SK-N-DZ (cell line): ENCODE data around the gene PDE3B. TPM values are rescaled to one million over a fixed set of nuclear protein-coding genes. Genes with fewer than 3 reads are reported as not detected.
"Not testable (repeated sequence)": the region's sequence is repeated elsewhere in the genome, so short reads cannot be mapped to it uniquely, and the experiment has no call there.

Experiments
- DNase-seq: peaks from one replicate; pipeline ENCODE4 v3.0.0-alpha.2; 2015; ENCODE audit warnings: low spot score
- polyA plus RNA-seq, 2 experiments: library from polyadenylated mRNA; depleted of rRNA; stranded (reverse); fragments of >200 nt; gene quantifications; 2 replicates each; pipeline ENCODE4 v1.2.3, GENCODE V29; 2014

The PDE3B gene
- 14.5 and 14.8 TPM in 2 replicates for polyA plus RNA-seq (2014; cell fraction: cytosol; rRNA removed)
- polyA plus RNA-seq (2014; cell fraction: nucleus; rRNA removed): 14.0 and 21.7 TPM in 2 replicates

DNA sequence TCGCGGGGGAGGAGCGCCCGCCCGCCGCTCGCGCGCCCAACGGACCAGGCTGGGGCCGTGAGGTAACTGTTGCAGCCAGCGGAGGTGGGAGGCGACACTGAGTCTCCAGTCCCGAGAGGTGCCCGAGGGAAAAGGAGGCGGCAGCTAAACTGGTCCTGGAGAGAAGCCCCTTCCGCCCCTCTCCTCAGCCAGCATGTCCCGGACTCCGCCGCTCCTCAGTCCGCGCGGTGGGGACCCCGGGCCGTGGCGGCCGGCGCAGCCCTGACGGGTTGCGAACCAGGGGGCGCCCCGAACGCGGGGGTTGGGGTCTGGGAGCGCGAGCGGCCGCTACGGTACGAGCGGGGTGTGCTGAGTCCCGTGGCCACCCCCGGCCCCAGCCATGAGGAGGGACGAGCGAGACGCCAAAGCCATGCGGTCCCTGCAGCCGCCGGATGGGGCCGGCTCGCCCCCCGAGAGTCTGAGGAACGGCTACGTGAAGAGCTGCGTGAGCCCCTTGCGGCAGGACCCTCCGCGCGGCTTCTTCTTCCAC lies at the start of gene PDE3B:
PDE3B (plus strand) TSS at position 108 of the 529 bp plus-strand sequence; CDS start at position 380, 272 bp downstream.
- DNase-seq: peak; percentile 91

DNA sequence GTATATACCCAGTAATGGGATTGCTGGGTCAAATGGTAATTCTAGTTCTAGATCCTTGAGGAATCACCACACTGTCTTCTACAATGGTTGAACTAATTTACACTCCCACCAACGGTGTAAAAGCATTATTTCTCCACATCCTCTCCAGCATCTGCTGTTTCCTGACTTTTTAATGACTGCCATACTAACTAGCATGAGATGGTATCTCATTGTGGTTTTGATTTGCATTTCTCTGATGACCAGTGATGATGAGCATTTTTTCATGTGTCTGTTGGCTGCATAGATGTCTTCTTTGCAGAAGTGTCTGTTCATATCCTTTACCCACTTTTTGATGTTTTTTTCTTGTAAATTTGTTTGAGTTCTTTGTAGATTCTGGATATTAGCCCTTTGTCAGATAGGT lies 48.3 kb upstream of the PDE3B start:
- not testable (repeated sequence) for DNase-seq

DNA sequence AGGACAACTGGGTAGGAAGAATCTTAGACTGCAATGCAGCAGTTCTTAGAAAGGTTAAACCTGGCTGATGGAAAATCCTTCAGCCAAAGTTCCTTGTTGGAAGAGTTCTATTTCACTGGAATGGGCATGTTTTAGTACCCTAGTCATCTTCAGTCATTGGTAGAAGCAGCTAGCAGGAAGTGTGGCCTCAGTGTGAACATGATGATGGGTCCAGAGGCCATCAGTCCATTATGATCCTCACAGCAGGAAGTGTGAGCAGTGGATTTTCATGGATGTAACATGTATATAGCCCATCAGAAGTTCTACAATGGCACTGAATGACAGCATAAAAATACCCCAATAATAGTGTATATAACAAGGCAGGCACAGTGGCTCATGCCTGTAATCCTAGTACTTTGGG lies 35.9 kb upstream of the PDE3B start:
- DNase-seq: no peak

DNA sequence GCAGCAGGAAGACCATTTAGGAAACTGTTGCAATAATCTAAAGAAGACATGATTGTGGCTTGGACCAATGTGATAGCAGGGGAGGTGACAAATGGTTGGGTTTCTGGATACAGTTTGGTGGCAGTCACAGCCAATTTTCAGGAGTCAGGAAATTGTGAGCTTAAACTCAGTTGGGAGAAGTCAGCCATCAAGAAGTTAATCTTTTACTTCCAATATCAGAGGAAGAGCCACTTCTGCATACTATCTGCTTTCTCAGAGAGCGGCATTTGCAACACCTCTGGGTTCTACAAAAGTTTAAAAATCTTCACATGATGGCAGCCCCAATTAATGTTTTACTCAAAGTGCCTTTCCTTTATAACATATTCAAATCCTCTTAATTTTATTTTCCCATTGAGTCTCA lies 33.7 kb upstream of the PDE3B start:
- no peak for DNase-seq

DNA sequence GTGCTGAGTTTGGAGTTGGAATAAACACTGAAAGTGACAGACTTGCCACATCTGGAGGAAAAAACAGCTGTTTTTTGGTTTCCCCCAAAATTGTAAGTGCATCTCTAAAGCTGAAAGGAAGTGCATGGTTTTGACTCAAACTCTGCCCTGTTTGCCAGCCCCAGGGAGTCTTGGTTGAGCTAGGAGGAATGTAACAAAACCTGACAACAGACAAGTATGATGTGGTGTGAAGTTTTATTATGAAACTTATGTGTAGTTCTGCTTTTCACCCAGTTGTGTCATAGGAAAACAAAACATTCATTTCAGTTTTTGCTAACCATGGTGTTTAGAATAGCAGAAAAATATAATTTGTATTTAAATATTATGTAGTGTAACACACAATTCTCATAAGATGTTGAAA lies 31.7 kb upstream of the PDE3B start:
- DNase-seq: no peak

DNA sequence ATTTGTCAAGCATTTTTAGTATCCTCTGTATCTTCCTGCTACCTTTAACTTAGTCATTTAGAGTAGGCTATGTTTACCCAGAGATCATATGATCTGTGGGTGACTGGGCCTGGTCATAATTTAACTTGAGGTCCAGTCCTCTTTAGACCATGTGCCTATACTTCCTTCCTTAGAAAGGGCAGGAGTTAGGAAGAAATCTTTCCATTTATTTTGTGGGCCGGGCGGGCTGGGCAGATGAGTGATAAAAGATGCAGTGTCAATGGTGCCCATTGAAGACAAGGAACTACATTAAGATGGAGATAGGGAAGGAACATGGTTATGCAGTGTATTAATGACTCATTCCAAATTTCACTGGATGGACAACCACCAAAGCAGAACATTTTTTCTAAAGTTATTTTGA lies 30.9 kb upstream of the PDE3B start:
- no peak for DNase-seq

DNA sequence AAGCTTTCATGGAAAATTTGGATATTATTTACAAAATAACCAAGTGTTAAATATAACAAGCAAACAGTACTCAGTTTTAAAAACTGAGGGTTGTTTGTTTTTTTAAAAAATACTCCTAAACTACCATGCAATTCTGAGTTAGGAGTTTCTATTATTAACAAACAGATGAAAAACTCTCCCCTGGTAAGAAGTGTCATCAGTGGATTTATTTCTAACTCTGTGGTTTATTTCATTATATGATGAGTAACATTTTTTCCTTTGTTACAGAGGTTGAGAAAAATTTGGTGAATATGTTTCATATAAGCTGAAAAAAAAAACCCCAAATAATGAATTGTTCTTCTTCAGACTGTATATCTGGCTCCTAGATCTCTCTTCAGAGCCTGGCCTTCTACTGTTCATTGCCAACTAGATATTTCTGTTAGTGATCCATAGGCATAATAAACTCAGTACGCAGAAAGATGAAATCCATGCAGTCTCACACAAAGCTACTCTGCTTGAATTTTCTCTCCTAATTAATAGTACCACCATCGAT lies 29.4 kb upstream of the PDE3B start:
- no peak for DNase-seq

DNA sequence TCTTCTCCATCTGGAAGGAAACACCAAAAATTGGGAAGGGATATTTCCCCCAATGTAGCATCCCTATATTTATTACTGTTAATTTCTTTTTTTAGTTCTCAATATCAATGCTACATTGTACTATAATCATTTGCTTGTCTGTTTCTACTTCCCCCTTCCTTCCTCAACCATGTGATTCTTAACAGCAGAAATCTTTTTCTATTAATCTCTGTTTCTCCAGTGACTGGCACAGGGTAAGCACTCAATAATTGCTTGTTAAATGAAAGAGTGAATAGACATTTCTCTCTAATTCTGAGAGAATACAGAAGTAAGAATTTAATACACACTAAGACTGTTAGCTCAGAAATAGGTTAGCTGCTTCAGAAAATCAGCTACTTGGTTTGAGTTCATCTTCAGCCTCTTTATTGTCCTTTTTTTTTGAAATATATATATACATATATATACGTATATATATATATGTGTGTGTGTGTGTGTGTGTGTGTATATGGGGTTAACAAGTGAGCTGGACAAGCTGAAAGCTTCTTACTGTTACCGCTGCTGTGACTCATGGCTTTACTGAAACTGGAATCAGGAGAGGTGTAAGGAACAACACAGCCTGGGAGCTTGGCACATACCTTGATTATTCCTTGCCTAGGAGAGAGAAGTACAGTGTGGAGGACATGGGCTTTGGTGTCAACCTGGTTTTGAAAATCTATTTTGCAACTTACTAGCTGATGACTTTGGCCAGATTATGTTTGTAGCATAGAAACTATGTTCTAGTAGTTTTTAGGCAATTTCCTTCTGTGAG lies 26.2 kb upstream of the PDE3B start:
- no peak for DNase-seq

DNA sequence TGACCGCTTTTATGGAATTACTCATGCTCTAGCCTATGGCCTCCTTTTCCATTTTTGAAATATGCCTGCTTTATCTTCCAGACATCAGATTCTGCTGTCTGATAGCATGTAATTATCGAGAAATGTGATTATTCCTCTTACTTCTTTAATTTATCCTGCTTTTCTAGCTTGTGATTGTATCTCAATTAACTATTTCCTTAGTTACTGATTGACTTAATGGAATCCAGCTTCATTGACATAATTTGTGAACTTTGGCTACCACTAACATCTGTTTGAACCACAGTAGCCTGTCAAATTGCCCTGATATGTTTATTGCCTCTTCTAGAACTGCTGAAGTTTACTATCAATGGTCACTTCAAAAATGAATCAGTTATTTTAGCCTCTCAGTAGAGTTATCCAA lies 25.5 kb upstream of the PDE3B start:
- no peak for DNase-seq

DNA sequence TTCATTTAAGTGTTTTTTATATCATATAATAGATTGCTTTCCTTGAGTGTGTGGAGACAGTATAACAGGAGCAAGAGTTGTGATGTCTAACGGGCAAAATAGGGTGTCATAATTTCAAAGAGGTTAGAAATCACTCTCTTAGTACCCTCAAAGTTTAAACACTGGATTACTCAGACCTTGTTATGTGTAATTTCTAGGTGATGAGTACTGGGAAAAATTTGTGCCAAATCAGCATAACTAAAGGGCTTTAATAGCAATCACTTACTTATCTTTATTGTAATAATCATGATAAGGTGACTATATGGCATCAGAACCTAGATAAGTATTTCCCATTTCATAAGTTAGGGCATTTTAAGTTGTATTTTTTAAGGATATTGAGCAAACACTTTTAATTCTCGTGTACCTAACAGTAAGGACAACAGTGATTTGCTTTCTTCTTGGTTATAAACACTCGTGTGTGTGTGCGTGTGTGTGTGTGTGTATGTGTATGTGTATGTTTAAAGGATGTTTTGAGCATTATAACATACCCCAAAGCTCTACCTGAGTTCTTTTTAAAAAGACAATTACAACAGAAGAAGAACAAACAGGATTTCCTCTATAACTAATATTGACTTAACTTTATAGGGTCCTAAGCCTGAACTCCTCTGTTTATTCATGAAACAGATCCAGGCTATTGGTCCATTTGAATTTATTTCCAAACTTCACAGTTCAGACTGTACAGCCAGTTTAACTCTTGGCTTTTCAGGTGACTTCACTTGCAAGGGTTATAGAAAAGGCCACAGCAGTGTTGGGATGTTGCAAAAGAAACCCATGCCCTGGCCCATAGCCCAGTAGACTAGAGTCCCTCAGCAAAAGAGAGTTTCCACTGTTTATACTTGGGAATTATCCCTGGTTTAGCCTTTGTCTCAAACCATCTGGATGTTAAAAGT lies 23.7 kb upstream of the PDE3B start:
- DNase-seq: no peak

DNA sequence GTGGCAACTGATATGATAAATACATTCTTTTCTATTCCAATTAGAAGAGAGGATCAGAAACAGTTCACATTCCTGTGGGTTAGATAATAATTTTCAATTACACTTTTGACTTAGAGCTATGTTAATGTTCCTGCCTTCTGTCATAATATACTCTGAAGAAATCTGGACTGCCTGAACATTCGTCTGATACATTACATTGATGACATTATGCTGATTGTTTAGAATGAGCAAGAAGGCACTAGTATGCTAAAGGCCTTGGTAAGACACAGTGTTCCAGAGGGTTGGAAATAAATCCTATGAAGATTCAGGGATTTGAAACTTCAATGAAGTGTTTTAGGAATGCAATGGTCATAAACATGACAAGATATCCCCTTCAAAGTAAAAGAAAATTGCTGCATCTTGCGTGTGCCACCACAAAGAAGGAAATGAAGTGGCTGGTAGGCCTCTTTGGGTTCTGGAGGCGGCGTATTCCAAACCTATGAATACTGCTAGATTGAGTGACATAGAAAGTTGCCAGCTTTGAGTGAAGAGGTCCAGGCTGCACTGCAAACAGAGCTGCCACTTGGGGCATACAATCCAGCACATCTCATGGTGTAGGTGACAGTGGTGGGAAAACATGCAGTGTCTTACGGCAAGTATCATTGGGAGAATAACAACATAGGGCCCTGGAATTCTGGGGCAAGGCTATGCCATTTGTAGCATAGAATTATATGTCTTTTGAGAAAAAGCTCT lies 21.2 kb upstream of the PDE3B start:
- DNase-seq: no peak

DNA sequence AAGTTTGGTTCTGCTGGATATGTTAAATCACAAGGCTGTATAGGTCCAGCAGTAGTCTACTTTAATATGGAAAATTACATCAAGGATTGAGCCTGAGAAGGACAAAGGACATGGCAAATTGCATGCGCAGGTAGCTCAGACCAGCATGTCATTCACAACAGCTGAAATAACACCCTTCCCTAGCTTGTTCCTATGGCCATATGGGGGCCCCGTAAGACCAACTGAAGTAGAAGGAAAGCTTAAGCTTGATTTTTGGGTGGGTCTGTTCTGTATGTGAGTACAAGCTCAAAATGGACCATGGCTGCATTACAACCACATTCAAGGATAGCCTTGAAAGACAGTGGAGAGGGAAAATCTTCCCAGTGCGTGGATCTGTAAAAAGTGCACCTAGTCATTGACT lies 20.6 kb upstream of the PDE3B start:
- no peak for DNase-seq

DNA sequence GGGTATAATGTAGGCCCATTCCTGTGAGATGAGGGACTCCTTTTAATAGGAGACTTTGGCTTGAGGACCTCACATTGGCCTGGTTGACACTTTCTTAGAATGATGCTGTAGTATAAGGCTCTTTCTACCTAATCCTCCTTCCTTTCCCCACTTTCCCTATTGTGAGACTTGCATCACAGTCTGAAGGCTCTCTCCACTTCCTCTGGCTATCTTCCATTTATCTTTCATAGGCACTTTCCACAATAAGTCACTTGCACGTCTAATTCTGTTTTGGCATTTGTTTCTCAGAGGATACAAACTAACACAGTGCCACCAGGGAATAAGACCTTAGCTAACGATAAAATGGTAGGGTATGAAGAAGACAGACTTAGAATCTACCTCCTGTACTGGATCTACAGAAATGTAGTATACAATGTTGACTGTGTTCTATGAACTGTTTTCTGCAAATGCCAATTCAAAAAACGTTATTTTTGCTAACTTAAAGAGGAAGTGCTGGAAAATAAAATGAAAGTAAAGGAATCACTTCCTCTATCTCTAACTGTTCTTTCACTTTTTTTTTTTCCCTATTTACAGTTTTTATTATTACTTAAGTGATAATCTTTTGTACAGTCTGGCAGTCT lies 17.9 kb upstream of the PDE3B start:
- no peak for DNase-seq

DNA sequence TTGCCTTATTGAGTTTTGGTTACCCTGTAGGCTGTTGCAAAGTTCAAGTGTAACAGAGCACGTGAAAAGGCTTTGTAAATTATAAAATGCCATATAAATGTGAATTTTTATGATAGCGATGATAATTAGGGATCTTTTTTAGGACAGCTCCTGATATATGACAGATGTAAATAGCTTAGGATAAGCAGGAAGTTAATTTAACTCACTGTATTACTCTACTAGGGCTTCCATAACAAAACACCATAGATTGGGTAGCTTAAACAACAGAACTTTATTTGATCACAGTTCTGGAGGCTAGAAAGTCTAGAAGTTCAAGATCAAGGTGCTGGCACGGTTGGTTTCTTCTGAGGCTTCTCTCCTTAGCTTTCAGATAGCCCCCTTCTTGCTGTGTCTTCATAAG lies 17.0 kb upstream of the PDE3B start:
- DNase-seq: no peak

DNA sequence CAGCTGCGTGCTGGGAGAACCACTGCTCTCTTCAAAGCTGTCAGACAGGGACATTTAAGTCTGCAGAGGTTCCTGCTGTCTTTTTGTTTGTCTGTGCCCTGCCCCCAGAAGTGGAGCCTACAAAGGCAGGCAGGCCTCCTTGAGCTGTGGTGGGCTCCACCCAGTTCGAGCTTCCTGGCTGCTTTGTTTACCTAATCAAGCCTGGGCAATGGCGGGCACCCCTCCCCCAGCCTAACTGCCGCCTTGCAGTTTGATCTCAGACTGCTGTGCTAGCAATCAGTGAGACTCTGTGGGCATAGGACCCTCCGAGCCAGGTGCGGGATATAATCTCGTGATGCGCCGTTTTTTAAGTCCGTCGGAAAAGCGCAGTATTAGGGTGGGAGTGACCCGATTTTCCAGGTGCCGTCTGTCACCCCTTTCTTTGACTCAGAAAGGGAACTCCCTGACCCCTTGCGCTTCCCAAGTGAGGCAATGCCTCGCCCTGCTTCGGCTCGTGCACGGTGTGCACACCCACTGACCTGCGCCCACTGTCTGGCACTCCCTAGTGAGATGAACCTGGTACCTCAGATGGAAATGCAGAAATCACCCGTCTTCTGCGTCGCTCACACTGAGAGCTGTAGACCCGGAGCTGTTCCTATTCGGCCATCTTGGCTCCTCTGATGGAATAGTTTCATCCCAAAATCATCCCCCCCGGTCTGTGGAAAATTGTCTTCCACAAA lies 9.9 kb upstream of the PDE3B start:
- not testable (repeated sequence) for DNase-seq

DNA sequence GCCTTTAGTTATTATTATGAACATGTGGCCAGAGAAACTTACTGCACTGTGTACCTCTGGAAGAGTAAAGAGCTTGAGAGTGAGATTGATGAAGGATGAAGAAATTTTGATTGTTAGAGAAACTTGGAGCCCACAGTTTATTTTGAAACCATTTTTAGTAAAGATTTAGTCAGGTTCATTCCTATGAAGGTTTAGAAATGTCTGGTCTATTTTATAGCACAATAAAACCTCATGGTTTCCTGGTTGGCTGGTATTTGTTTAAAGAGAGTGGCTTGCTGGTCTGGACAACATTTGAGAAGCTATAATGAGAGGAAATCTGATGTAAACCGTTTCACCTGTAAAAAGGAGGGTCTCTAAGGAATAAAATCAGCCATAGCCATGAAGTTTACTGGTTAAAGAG lies 8.8 kb upstream of the PDE3B start:
- DNase-seq: no peak

DNA sequence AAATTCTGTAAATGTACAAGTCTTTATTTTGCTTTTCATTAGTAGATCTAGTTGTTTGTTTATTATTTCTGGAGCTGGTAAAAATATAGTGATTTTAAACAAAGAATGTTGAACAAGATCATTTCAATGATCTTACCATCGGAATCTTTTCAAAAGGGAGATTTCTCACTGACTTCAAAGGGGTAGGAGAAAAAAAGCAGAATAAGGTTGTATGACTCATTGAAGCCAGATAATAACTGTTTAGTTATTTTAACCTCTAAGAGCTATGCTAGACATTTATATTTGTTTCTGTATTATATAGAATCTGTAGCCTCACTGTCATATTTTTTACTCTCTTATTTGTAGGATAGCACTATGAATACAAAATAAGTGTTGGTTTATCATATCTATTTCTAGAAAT lies 8.1 kb upstream of the PDE3B start:
- DNase-seq: no peak

DNA sequence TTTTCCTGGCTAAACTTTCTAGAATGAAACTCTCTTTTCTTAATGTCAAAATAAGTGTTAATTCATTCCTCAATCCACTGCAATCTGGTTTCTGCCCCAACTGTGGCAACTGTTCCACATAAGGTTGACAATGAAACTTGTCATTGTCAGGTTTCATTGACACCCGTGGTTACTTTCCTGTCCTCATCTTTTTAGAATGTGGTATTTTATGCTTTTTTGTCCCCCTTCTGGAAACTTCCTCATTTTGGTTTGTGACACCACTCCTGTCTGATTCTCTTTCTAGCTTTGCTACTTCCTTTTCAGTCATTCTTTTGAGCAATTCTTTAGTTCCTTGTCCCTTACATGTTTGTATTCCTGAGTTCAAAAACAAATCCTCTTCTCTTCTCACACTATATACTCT lies 7.5 kb upstream of the PDE3B start:
- DNase-seq: no peak

DNA sequence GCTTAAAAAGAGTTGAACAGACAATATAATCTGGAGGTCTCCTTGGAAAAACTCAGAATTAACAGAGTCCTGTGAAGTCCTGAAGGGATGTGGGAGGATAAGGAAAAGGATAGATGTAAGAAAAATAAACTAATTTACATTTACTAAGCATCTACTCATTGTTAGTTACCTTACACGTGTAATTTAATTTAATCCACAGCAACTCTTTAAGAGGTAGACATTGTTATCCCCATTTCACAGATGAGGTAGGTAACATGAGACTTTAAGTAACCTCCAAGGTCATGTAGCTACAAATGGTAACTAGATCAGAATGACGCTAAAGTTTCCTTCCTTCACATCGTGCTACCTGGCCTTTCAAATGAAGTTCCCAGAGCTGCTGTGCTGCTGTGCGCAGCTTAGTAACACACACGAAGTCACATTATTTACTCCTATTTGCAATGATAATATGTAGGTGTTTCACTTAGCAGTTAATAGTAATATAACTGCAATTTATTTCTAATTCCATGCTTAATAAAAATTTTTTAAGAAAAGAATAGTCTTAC lies 5.7 kb upstream of the PDE3B start:
- no peak for DNase-seq

DNA sequence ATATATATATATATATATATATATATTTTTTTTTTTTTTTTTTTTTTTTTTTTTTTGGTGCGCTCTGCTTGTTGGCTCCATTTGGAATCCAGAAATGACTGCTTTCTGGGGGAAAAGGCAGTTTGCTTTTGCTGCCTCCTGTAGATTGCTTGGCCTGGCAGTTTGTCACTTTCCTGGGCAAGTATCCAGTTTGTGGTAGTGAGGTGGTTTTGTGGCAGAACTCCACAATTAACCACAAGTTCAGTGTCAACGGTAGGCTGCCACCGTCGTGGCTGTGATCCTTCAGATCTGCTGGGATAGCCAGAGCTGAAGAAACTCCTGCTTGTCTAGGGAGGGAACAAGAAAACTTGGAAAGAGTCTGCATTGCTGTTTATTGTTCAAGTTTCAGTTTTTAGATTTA lies 5.0 kb upstream of the PDE3B start:
- DNase-seq: no peak
